OCI-LY7 (cell line): ENCODE data around the gene MYO18B. TPM values are rescaled to one million over a fixed set of nuclear protein-coding genes. Genes with fewer than 3 reads are reported as not detected.

ENCODE experiments used
- BruUV-seq: library from RNA; stranded (reverse); fragments of 400-500 nt; replicated peaks from 2 replicates; lab custom pipeline; 2021; lab: Mats Ljungman, UMichigan
- CTCF ChIA-PET: fragments of 300-600 bp; sonication (Branson Sonifier 250); formaldehyde crosslinking; loops from one replicate; lab custom pipeline; 2022; ENCODE audit warnings: antibody characterized with exemption; ENCODE audit not compliant: unreplicated experiment; lab: Charles Lee
- POLR2A ChIA-PET: fragments of 300-600 bp; sonication (Branson Sonifier 250); formaldehyde crosslinking; loops from one replicate; lab custom pipeline; 2022; ENCODE audit warnings: antibody characterized with exemption; lab: Charles Lee
- DNase-seq: peaks from one replicate; pipeline ENCODE4 v3.0.0-alpha.2; 2015; ENCODE audit warnings: low spot score
- H2AFZ ChIP-seq: fragments of 200-600 bp; sonication (generic), shearing (Covaris generic); 2 replicates; pipeline ENCODE4 v1.6.1; 2014; ENCODE audit warnings: mild to moderate bottlenecking, antibody characterized with exemption, low read length, moderate library complexity
- H3K27ac ChIP-seq: fragments of 200-600 bp; sonication (generic); 2 replicates; pipeline ENCODE4 v1.5.1; 2014; ENCODE audit warnings: mixed run types, low read depth, mild to moderate bottlenecking, moderate library complexity, low read length, inconsistent platforms; ENCODE audit not compliant: poor library complexity, severe bottlenecking
- H3K36me3 ChIP-seq: fragments of 200-600 bp; sonication (generic); 2 replicates; pipeline ENCODE4 v1.6.1; 2014; ENCODE audit warnings: mild to moderate bottlenecking, antibody characterized with exemption, low read length, moderate library complexity, mixed read lengths; ENCODE audit not compliant: insufficient read depth
- H3K4me1 ChIP-seq: fragments of 200-600 bp; sonication (generic); 2 replicates; pipeline ENCODE4 v1.5.1; 2014; ENCODE audit warnings: mild to moderate bottlenecking, low read length; ENCODE audit not compliant: insufficient read depth, poor library complexity, severe bottlenecking
- H3K4me2 ChIP-seq: fragments of 200-600 bp; sonication (generic); 2 replicates; pipeline ENCODE4 v1.6.1; 2014; ENCODE audit warnings: mild to moderate bottlenecking, low read length
- H3K4me3 ChIP-seq: fragments of 200-600 bp; sonication (generic); 2 replicates; pipeline ENCODE4 v1.5.1; 2014; ENCODE audit warnings: mild to moderate bottlenecking, low read depth, low read length; ENCODE audit not compliant: poor library complexity, severe bottlenecking
- H3K79me2 ChIP-seq: fragments of 200-600 bp; sonication (generic); 2 replicates; pipeline ENCODE4 v1.6.1; 2016; ENCODE audit warnings: low read depth, mild to moderate bottlenecking, low read length, moderate library complexity, mixed read lengths; ENCODE audit not compliant: insufficient read depth
- H3K9me2 ChIP-seq: fragments of 200-600 bp; sonication (generic); 2 replicates; pipeline ENCODE4 v1.6.1; 2016; ENCODE audit warnings: mild to moderate bottlenecking, low read length, mixed read lengths; ENCODE audit not compliant: insufficient read depth
- H3K9me3 ChIP-seq: fragments of 200-600 bp; sonication (generic); 2 replicates; pipeline ENCODE4 v1.6.1; 2014; ENCODE audit warnings: mild to moderate bottlenecking, mixed run types, low read length, mixed read lengths
- H4K20me1 ChIP-seq: fragments of 200-600 bp; sonication (generic); 2 replicates; pipeline ENCODE4 v1.6.1; 2014; ENCODE audit warnings: mild to moderate bottlenecking, antibody characterized with exemption, low read length, moderate library complexity, mixed read lengths; ENCODE audit not compliant: insufficient read depth
- CTCF ChIP-seq: fragments of 200-600 bp; sonication (generic); conservative IDR thresholded peaks from 2 replicates; pipeline ENCODE4 v1.5.1; 2014; ENCODE audit warnings: mild to moderate bottlenecking, antibody characterized with exemption, low read length, moderate library complexity, mixed read lengths
- EZH2phosphoT487 ChIP-seq: fragments of 200-600 bp; sonication (generic); IDR thresholded peaks from 2 replicates; pipeline ENCODE4 v1.6.1; 2018; ENCODE audit warnings: low read depth, borderline replicate concordance, mild to moderate bottlenecking, mixed run types, antibody characterized with exemption, low read length, moderate library complexity, mixed read lengths
- intact Hi-C: fragments of 100-400 bp; cut with micrococcal nuclease; formaldehyde crosslinking; loops from one replicate; pipeline ENCODE4 v1.10.0; 2022; ENCODE audit not compliant: unreplicated experiment
- total RNA-seq, 2 experiments: library from RNA; depleted of rRNA in 1 of 2; stranded (reverse); fragments of >200 nt in 1 of 2; shearing (Covaris generic) in 1 of 2; gene quantifications; 2 replicates each; pipeline ENCODE4 v1.2.3, GENCODE V29; 2014 to 2022

The MYO18B gene
- total RNA-seq, 2 experiments from 2014 or later: not detected

GRCh38 chr22:25702040-25702439 lies 39.9 kb upstream of the MYO18B start:
- POLR2A ChIA-PET: interaction anchor here (1.2 kb wide), 1 partner anchor 158 kb away, joined by 3 read pairs; no protein-coding TSS in a partner anchor
- intact Hi-C loops: loop anchor here (2.0 to 5.0 kb wide), 2 partner anchors 135 to 157 kb away; no protein-coding TSS in a partner anchor
- peaks cover 3% of the 10 kb centered on the region for H3K4me1 ChIP-seq
- no peaks in the 10 kb centered on the region for H4K20me1 ChIP-seq
- no peaks in the 10 kb centered on the region for H3K79me2 ChIP-seq
- H3K9me2 ChIP-seq: no peaks in the 10 kb centered on the region
- H3K4me2 ChIP-seq: no peak overlapping the region
- no peak for TF ChIP-seq EZH2phosphoT487
- TF ChIP-seq CTCF: peak; percentile 83
- CTCF ChIA-PET: no interaction called here
- H2AFZ ChIP-seq: no peak overlapping the region
- H3K9me3 ChIP-seq: no peaks in the 10 kb centered on the region
- peak; percentile 30 for DNase-seq
- no peak overlapping the region for H3K4me3 ChIP-seq
- peaks cover 6% of the 10 kb centered on the region; the same call in 1 of the 2 replicates for H3K36me3 ChIP-seq
- BruUV-seq: no TSS peak
- H3K27ac ChIP-seq: no peak overlapping the region

GRCh38 chr22:25702571-25703167 lies 39.3 kb upstream of the MYO18B start:
- no peak for TF ChIP-seq EZH2phosphoT487
- ChIA-PET CTCF (no interaction called here), POLR2A (no interaction called here)
- DNase-seq: no peak
- no peaks in the 10 kb centered on the region for H3K79me2 ChIP-seq
- no peak overlapping the region for H2AFZ ChIP-seq
- H3K36me3 ChIP-seq: peaks cover 10% of the 10 kb centered on the region; the same call in 1 of the 2 replicates
- no TSS peak for BruUV-seq
- no peaks in the 10 kb centered on the region for H3K9me2 ChIP-seq
- H3K4me2 ChIP-seq: peak overlapping the region; percentile 23; the same call in 1 of the 2 replicates
- H3K9me3 ChIP-seq: no peaks in the 10 kb centered on the region
- intact Hi-C loops: loop anchor here (2.0 to 5.0 kb wide), 2 partner anchors 135 to 158 kb away; no protein-coding TSS in a partner anchor
- H3K27ac ChIP-seq: no peak overlapping the region
- no peaks in the 10 kb centered on the region for H4K20me1 ChIP-seq
- peaks cover 3% of the 10 kb centered on the region for H3K4me1 ChIP-seq
- H3K4me3 ChIP-seq: no peak overlapping the region

- no peak for TF ChIP-seq CTCF
- TF ChIP-seq EZH2phosphoT487: no peak
- no peaks in the 10 kb centered on the region for H4K20me1 ChIP-seq
- no TSS peak for BruUV-seq
- no peaks in the 10 kb centered on the region for H3K9me2 ChIP-seq
- H3K4me1 ChIP-seq: peaks cover 3% of the 10 kb centered on the region
- H3K4me3 ChIP-seq: no peak overlapping the region
- no peak for DNase-seq
- CTCF ChIA-PET: no interaction called here
- H3K4me2 ChIP-seq: no peak overlapping the region
- POLR2A ChIA-PET: interaction anchor here (0.5 to 1.0 kb wide), 5 partner anchors 10 to 161 kb away, joined by 3 read pairs; no protein-coding TSS in a partner anchor
- intact Hi-C loops: loop anchor here (5.0 kb wide), 2 partner anchors 137 to 242 kb away; no protein-coding TSS in a partner anchor
- H3K27ac ChIP-seq: no peak overlapping the region
- H3K79me2 ChIP-seq: no peaks in the 10 kb centered on the region
- no peak overlapping the region for H2AFZ ChIP-seq
- H3K9me3 ChIP-seq: no peaks in the 10 kb centered on the region
- peaks cover 10% of the 10 kb centered on the region; the same call in 1 of the 2 replicates for H3K36me3 ChIP-seq
Measured at GRCh38 chr22:25704701-25705100, 37.3 kb upstream of the MYO18B start.
